SIG-M5 (cell line): ENCODE results near the gene DCUN1D2.
A peak's percentile ranks its signal among the peaks of the same experiment; 100 is the strongest.

ENCODE experiments used
- DNase-seq: peaks from one replicate; lab custom pipeline; 2025; lab: John Stamatoyannopoulos, UW

The DCUN1D2 gene

DNA sequence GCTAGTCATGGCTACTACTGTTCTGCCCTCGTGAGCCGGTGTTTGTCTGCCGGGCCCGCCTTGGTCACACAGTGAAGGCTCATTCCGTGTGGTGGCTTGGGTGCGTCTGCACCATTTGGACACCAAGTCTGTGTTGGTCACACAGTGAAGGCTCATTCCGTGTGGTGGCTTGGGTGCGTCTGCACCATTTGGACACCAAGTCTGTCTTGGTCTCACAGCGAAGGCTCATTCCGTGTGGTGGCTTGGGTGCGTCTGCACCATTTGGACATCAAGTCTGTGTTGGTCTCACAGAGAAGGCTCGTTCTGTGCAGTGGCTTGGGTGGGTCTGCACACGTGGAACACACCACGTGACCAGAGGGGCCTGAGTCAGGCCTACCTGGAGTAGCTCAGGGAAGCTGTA is 29.0 kb upstream of the DCUN1D2 start:
- DNase-seq, result no peak

DNA sequence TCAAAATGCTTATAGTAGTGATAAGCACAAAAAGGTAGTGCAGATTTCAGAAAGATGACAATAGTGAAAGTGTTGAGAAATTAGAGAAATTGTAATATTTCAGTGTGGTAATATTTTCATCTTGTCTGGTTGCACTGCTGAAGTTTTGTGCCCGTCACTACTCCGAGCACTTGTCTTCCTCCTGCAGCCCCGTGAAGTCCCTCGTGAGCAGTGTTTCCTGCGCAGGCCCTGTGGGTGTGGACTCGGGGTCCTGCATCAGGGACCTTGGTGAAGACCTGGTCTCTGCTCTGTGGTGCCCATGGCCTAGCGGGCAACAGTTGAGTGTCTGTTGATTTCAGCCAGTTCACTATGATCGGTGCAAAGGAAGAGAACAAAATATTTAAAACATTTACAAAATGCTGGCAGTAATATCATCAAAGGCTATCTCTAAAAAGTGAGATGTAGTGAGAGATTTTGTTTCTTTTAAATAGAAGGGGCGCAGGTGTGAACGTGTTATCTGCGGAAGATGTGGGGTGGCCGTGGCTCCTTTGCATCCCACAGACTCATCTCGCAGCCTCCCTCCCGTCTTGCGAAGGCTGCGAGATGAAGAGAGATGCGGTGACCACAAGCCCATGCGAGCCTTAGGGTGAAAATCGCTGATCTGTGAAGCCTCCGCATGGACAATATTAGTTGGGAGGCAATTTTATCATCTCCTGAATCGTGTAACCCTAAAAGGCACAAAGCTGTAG is 27.7 kb upstream of the DCUN1D2 start:
- no peak for DNase-seq

DNA sequence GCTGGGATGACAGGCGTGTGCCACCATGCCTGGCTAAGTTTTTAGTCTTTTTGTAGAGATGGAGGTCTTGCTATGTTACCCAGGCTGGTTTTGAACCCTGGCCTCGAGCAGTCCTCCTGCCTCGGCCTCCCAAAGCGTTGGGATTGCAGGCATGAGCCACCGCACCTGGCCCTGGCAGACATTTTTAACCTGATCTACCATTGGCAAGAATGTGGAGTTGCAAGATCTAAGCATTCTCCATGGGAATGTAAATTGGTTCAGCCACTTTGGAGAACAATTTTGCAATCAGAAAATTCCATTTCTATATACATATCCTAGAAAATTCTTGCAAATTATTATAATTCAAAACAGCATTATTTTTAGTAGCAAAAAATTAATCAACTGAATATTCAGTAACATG is 24.3 kb upstream of the DCUN1D2 start:
- DNase-seq, result no peak

DNA sequence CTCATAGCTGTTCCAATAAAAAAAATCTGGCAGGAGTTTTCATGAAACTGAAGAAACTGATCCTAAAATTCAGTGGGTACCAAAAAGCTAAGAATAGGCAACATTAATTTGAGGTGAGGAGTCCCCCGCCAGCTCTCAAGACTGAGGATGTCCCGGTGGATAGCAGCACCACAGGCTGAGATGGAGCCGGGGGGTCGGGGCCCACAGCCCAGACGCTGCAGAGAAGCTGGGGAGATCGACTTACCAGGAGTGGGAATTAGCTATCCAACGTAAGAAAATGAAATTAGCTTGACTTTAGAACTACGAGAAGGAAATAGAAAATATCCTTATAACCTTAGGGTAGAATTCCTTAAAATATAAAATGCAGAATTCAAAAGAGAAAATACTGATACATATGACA is 23.2 kb upstream of the DCUN1D2 start:
- no peak for DNase-seq

DNA sequence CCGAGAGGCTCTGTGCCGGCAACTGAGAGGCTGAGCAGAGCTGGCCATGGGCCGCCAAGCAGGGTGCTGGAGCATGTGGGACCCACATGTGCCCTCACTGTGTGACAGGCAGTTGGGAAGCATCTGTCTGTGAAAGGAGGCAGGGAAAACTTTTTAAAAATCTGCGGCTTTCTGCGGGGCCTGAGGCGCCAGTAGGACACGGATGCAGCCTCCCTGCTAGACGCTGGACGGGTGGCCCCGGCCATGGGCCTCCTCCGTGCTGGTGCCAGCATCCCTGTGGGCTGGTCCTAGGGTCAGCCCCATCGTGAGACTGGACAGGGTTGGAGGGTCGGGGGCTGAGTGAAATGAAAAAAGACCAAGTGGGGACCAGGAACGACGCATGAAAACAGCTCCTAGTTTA is 20.9 kb upstream of the DCUN1D2 start:
- no peak for DNase-seq

DNA sequence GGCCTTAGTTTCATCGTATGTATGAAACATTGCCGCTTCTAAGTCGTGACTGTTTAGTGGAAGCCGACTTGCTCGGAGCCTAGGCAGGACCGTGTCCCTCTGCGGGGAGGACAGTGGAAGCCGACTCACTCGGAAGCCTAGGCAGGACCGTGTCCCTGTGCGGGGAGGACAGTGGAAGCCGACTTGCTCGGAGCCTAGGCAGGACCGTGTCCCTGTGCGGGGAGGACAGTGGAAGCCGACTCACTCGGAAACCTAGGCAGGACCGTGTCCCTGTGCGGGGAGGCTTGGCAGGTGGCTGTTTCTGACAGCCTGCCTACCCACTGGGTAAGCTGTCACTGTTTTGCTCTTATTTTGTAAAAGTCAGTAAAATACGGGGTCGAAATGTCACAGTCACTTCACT is 20.4 kb upstream of the DCUN1D2 start:
- DNase-seq, result no peak

DNA sequence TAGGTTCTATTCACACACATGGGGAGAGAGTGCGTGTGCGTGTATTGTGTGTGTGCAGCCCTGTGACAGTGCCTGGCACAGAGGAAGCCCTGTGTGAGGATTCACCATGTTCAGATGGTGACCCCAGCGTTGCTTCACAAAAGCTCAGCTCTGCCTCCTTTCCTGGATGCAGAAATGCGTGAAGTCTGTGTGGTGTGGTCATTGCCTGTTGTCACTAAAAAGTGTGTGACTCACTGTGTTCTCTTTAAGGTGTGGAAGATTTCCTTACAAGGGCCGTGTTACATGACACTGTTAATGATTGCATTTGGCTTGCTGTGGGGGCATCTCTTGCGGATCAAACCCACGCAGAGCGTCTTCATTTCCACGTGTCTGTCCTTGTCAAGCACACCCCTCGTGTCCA is 19.5 kb upstream of the DCUN1D2 start:
- DNase-seq, result no peak

DNA sequence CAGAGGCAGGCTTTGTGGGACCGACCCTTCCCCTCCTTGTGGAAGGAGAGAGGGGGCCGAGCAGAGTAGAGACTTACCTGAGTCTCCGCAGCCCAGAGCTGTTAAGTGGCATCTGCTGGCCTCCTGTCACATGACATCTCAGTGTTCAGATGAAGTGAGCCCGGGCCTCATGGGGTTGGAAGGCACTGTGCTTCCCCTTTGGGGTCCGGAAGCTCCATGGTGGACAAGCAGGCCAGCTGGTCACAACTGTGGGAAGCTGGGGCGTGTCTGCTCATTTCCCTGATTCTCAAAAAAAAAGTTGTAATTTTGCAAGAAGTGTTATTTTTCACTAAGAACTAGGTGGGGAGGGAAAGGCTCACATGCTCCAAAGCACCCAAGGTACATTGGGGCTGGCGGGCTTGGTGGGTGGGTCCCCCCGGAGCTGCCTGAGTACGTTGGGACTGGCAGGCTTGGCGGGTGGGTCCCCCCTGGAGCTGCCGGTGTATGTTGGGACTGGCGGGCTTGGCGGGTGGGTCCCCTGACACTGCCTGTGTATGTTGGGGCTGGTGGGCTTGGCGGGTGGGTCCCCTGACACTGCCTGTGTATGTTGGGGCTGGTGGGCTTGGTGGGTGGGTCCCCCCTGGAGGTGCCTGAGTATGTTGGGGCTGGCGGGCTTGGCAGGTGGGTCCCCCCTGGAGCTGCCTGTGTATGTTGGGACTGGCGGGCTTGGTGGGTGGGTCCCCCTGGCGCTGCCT is 18.2 kb upstream of the DCUN1D2 start:
- DNase-seq, result no peak

DNA sequence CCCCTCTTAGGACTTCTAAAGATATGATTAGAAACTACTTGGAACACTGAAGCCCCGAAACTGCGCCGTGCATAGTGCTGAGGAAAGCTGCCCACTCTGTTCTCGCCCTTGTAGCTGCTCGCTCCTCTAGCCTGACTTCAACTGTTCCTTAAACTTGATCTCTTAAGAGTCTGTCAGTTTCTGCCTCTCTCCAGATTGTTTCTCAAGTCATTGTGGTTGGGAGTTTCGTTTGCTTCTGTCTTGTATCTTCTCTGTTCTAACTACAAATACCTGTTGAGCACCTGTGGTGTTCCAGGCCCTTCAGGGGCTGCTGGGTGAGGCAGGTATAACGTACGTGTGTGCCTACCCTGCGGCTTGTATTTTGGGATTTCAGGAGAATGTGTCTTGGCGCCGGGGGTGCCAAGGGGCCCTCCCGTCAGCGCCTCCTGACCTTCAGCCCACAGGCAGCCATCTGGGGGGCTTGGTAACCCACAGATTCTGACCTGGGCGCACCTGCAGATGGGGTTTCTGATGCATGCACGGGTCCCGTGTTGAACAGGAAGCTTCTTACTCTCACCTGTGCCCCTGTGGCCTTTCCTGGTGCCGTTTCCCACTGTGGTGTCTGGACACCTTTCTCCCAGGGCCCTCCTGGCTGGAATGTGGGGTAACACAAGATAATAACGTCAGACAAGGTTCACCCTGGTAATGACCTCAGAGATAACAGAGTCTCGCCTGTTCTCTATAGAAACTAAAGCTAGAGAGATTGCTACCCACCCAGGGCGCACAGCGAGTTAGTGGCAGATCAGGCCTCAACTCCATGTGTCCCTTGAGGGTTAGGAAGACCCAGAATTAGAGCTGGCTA is 17.2 kb upstream of the DCUN1D2 start:
- DNase-seq, result no peak

DNA sequence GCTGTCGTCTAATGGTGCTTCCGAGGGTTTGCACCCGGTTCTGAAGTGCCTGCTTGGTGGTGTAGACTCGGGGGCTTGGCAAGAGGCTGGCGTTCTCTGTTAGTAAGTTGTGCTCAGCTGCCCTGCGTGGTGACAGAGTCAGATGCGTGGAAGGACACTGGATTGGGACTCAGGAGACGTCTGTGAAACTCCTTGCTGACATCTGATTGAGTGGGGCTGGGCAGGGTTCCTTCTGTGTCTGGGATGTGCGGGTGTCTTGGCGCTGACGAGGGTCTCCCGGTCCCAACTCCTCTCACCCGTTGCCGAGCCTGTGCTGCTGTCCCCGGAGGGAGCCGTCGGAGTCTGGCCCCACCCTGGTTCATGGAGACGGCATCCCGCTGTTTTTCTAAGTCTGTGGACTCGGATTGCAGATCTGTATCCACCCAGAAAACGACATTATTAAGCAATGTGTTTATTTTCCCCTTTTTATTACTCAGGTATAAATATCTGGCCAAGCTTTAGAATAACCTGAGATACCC is 16.4 kb upstream of the DCUN1D2 start:
- DNase-seq, result no peak

DNA sequence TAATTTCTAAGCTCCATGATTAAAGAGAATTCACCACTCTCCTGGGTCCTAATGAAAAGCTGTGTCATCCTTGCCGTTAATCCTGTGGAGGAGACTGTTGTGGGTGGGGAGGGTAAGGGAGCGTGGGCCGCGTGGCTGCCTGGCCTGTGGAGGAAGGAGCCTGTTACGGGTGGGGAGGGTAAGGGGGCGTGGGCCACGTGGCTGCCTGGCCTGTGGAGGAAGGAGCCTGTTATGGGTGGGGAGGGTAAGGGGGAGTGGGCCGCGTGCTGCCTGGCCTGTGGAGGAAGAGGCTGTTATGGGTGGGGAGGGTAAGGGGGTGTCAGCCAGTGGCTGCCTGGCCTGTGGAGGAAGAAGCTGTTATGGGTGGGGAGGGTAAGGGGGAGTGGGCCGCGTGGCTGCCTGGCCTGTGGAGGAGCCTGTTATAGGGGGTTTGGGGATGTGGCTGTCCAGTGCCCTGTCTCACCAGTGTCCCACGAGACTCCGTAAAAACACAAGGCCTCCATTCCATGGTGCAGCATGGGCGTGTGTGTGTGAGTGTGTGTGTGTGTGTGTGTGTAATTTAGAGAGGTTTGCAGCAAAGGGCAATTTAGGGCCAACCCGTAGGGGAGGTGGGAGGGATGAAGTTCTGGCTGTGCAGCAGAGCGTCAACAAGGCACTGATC is 15.6 kb upstream of the DCUN1D2 start:
- DNase-seq, result no peak

DNA sequence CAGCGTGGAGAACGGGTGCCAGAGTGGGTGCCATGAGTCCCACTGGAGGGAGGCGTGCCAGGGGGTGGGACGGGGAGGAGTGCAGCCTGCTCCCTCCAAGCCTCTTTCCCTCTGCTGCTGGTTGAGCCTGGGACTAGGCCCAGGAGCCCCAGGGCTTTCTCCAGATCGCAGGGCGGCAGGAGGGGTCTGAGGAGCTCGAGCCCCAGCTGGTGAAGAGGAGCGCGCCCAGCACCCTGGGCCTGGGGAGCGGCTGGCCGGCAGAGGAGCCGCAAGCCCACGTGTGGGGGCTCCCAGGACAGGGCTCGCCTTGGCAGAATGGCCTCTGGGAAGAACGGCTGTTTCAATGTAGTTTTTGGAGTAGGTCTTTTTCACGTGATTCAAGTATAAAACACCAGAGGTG is 12.2 kb upstream of the DCUN1D2 start:
- no peak for DNase-seq

DNA sequence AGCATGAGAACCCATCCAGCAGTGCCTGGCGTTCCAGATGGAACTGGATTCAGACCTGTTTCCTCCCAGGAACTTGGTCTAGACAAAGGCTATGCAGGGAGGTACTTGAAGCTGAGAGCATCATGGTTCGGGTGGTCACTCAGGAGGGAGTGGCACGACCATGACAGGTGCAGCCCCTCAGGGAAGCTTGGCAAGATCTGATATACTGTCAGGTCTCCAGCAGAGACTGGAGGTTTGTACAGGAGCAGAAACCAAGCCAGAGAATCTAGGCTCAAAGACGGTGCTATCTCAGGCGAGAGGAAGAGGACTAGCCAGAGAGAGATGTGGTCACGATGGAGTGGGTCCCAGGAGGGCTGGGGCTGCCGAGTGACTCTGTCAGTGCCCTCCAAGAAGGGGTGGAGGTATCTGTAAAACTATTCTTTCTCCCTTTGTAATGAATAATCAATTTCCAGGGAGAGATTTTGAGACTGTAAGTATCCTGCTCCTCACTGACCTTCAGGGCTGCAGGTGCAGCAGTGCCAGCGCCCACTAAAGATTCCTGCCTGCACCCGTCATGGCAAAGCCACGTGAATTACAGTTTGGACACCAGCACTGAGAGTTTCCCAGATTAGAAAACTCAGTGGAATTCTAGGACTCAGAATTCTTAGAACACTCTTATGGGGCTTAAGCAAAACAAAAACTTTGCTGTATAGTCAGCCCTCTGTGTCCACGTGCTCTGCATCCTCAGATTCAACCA is 10.2 kb upstream of the DCUN1D2 start:
- DNase-seq, result no peak

DNA sequence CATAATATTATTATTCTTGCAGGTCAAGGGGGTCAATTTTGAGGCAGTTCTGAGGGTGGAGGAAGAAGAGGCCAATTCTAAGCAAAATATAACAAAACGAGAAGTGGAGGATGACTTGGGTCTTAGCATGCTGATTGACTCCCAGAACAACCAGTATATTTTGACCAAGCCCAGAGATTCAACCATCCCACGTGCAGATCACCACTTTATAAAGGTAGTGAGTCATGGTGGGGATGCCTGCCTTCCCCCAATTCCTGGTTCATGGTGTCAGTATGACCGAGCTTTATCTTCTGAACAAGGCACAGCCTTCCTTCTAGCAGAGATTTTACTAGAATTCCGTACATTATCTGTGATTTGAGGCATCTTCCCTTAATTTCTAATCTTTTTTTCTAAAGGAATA is 9.4 kb upstream of the DCUN1D2 start:
- no peak for DNase-seq

DNA sequence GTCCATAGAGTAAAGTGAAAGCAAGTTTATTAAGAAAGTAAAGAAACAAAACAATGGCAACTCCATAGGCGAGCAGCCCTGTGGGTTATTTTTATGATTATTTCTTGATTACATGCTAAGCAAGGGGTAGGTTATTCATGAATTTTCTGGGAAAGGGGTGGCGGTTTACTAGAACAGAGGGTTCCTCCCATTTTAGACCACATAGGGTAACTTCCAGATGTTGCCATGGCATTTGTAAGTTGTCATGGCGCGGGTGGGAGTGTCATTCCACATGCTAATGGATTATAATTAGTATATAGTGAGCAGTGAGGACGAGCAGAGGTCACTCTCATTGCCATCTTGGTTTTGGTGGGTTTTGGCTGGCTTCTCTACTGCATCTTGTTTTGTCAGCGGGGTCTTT is 8.4 kb upstream of the DCUN1D2 start:
- no peak for DNase-seq

DNA sequence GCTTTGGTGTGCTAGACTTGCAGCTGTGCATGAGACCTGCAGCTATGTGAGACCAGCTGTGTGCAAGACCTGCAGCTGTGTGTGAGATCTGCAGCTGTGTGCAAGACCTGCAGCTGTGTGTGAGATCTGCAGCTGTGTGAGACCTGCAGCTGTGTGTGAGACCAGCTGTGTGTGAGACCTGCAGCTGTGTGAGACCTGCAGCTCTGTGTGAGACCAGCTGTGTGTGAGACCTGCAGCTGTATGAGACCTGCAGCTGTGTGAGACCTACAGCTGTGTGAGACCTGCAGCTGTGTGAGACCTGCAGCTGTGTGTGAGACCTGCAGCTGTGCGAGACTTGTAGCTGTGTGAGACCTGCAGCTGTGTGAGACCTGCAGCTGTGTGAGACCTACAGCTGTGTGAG is 6.7 kb upstream of the DCUN1D2 start:
- no peak for DNase-seq

DNA sequence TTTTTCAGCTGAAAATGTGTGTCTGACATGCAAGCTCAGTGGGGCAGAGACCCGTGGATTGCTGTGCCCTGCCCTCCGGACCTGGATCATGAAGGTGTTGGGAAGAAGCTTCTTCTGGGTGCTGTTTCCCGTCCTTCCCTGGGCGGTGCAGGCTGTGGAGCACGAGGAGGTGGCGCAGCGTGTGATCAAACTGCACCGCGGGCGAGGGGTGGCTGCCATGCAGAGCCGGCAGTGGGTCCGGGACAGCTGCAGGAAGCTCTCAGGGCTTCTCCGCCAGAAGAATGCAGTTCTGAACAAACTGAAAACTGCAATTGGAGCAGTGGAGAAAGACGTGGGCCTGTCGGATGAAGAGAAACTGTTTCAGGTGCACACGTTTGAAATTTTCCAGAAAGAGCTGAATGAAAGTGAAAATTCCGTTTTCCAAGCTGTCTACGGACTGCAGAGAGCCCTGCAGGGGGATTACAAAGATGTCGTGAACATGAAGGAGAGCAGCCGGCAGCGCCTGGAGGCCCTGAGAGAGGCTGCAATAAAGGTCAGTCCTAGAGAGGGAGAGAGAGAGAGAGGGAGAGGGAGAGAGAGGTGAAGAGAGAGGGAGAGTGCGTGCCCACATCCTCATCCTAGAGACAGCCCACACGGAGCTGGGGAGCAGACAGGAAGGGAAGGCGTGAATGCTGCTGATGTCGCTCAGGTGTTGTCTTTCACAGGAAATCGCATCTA is 5.1 kb upstream of the DCUN1D2 start:
- DNase-seq, result no peak

DNA sequence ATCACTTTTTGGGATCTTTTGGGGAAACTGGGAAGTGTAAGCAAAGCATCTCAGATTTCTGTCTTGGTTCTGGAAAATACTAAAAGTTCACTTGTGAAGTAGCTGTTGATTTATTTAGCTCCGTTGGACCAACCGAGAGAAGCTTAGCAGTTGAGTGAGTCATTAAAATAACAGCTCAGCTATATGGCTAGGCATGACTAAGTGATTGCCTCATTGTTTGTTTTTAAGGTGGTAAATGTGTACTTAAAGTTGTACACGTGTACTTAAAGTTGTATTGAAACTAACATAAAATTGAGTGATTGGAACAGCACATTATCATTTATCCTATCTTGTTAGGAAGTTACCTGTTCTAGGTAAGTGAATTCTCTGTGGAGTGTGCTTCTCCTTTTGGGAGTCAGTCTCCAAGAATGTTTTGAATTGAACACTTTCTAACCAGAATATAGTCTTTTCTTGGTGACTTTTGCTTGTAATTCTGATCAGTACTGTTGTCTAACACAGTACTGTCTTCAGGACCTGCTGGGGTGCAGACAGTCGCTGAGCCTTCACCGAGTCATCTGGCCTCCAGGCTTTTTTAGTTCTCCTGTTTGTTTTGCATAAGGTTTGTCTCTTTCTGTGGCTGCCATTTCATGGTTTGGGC is 2.9 kb upstream of the DCUN1D2 start:
- DNase-seq, result peak; percentile 56

DNA sequence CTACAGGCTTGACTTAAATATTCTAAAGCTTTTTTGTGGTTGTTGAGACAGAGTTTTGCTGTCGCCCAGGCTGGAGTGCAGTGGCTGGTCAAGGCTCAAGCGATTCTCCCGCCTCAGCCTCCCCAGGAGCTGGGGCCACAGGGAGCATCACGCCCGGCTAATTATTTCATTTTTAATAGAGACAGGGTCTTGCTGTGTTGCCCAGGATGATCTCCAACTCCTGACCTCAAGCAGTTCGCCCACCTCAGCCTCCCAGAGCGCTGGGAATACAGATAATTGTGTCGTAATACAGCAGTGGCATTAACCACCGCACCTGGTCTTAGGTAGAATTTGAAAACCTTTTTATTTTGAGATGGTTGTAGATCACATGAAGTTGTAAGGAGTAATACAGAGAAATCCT is 1.5 kb upstream of the DCUN1D2 start:
- DNase-seq, result no peak

DNA sequence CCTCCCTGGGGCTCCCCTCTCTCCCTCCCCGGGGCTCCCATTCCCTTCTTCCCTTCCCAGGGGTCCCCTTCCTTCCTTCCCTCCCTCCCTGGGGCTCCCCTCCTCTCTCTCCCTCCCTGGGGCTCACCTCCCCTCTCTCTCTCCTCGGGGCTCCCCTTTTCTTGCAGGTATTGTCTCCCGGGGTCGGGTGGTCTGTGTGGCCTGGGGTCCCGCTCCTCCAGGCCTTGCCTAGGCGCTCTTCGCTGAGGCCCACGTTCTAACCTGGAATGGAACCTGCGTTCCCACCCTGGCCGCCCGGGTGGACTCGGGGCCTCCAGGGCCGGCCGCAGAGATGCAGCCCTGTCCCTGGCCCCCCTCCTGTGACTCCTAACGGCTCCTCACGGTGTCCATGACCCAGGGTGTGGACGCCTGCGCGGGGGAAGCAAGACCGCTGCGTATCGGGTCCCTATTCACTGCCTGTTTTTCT is 940 bp upstream of the DCUN1D2 start:
- DNase-seq, result no peak
